ENCODE measurements around the gene SLIT3. TPM values are rescaled to one million over a fixed set of nuclear protein-coding genes. Genes with fewer than 3 reads are reported as not detected.

SLIT3 gene
- total RNA-seq, 4 donors from 2014 or later, result 41.1 to 86.6 (median 62.7) TPM

DNA sequence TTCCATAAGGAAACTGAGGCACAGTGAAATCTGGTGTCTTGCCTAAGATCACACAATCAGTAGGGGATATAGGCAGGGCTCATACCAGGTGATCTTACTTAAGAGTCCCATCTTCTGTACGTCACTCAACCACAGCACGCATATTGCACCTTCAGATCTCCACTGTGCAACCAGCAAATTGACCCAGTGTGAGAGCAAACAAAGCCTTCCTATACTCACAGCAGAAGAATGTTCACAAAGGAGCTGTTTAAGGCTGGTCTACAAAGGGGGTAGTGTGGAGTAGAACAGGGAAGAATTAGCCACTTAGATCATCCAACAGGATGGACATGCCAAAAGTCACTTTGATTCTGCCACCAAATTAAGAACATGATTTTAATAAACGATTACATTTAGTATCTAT, 305.9 kb downstream of the SLIT3 start:
- Histone ChIP-seq H3K4me1 (peaks cover 0 to 10% (median 0%) of the 10 kb centered on the region in 4 donors), H3K4me3 (no peak overlapping the region), H3K27ac (replicated peaks in 1 of 4) (no peak overlapping the region), H3K9me3 (no peaks in the 10 kb centered on the region), H3K27me3 (no peaks in the 10 kb centered on the region), H3K36me3 (no peaks in the 10 kb centered on the region)
- WGBS, result 95% methylated on average over 3 of the region's 3 CpGs
- no peak for DNase-seq (ENCODE audit: extremely low spot score)
- intact Hi-C loops (cut with DNase I), result no loop called here
- TF ChIP-seq EP300 (IDR thresholded peaks at IDR 0.05) (no peak), POLR2A (IDR thresholded peaks at IDR 0.05; ENCODE audit: low read depth) (no peak), POLR2AphosphoS5 (IDR thresholded peaks at IDR 0.05) (no peak)
- TF ChIP-seq, protein P1, sequence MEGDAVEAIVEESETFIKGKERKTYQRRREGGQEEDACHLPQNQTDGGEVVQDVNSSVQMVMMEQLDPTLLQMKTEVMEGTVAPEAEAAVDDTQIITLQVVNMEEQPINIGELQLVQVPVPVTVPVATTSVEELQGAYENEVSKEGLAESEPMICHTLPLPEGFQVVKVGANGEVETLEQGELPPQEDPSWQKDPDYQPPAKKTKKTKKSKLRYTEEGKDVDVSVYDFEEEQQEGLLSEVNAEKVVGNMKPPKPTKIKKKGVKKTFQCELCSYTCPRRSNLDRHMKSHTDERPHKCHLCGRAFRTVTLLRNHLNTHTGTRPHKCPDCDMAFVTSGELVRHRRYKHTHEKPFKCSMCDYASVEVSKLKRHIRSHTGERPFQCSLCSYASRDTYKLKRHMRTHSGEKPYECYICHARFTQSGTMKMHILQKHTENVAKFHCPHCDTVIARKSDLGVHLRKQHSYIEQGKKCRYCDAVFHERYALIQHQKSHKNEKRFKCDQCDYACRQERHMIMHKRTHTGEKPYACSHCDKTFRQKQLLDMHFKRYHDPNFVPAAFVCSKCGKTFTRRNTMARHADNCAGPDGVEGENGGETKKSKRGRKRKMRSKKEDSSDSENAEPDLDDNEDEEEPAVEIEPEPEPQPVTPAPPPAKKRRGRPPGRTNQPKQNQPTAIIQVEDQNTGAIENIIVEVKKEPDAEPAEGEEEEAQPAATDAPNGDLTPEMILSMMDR (IDR thresholded peaks at IDR 0.05), result no peak

DNA sequence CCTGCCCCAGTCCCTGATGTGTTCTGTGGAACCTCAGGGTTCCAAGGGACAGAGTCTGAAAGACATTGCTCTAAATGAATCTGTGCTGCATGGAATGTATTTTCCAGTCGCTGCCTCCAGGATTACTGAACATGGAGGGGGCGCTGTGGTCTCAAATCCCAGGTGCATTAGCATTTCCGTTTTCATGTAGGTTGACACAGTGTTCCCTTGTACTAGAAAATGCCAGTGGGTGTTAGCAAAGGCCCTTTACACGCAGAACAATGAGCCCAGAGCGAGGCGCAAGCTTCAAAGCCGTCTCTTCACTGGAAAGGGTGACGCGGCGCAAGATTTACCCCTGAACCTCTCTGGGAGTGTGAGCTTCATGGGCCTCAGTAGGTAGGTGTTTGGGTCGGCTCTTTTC, 308.3 kb downstream of the SLIT3 start:
- WGBS, result 81% methylated on average over 10 of the region's 11 CpGs
- H3K9me3 ChIP-seq, result no peaks in the 10 kb centered on the region
- H3K27me3 ChIP-seq, result no peaks in the 10 kb centered on the region
- no peak overlapping the region for H3K27ac ChIP-seq (replicated peaks in 1 of 4)
- H3K36me3 ChIP-seq, result no peaks in the 10 kb centered on the region
- intact Hi-C loops (cut with DNase I), result no loop called here
- TF ChIP-seq POLR2AphosphoS5 (IDR thresholded peaks at IDR 0.05) (no peak), EP300 (IDR thresholded peaks at IDR 0.05) (no peak), POLR2A (IDR thresholded peaks at IDR 0.05; ENCODE audit: low read depth) (no peak)
- TF ChIP-seq, protein P1 (IDR thresholded peaks at IDR 0.05), result no peak
- no peak overlapping the region for H3K4me3 ChIP-seq
- peaks cover 0 to 22% (median 14%) of the 10 kb centered on the region in 4 donors for H3K4me1 ChIP-seq
- no peak for DNase-seq (ENCODE audit: extremely low spot score)

DNA sequence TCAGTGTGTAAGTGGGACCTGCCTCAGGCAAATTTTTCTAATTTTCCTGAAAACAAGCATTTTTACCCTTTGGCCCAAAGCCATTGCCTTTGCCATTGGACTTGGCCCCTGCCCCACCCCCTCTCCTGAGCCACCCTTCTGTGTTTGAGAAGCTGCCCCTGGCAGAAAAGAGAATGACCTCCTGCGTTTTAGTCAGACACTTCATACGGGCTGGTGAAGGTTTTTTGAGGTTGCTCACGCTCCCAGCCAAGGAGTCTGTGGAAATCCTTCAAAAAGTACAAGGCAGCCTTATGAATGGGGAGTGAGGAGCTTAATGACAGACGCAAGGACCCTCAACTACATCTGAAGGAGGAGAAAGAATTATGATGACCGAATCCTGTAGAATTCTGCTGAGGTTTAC, 308.9 kb downstream of the SLIT3 start:
- Histone ChIP-seq H3K27me3 (no peaks in the 10 kb centered on the region), H3K4me3 (no peak overlapping the region), H3K9me3 (no peaks in the 10 kb centered on the region), H3K4me1 (peaks cover 0 to 27% (median 16%) of the 10 kb centered on the region in 4 donors), H3K27ac (replicated peaks in 1 of 4) (no peak overlapping the region), H3K36me3 (no peaks in the 10 kb centered on the region)
- 81% methylated on average over 5 of the region's 5 CpGs for WGBS
- no peak for DNase-seq (ENCODE audit: extremely low spot score)
- TF ChIP-seq POLR2AphosphoS5 (IDR thresholded peaks at IDR 0.05) (no peak), EP300 (IDR thresholded peaks at IDR 0.05) (no peak), POLR2A (IDR thresholded peaks at IDR 0.05; ENCODE audit: low read depth) (no peak)
- TF ChIP-seq, protein P1 (IDR thresholded peaks at IDR 0.05), result no peak
- intact Hi-C loops (cut with DNase I), result no loop called here

DNA sequence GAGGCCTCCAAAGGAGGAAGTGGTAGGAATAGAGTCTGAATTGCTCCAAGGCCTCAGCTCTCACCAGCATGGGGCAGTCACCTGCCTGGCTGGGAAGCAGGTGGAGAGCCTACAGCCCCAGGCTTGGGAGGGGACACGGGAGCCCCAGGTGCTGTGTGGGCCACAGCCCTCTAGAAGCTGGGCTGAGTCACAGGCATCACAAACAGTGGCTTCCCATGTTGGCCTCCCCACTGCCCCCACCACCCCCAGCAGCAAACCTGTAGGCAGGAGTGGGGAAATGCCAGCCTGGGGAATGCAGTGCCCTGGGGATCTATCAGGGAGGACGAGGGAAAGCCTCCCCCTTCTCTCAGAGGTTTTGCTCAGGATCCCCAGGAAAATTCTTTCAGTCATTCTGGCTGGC, 309.6 kb downstream of the SLIT3 start:
- Histone ChIP-seq H3K27ac (replicated peaks in 1 of 4) (no peak overlapping the region), H3K9me3 (no peaks in the 10 kb centered on the region), H3K4me1 (peaks cover 0 to 27% (median 16%) of the 10 kb centered on the region in 4 donors), H3K36me3 (no peaks in the 10 kb centered on the region), H3K27me3 (no peaks in the 10 kb centered on the region), H3K4me3 (no peak overlapping the region)
- WGBS, result 100% methylated on average over 1 of the region's 2 CpGs
- no peak for TF ChIP-seq EP300 (IDR thresholded peaks at IDR 0.05)
- no peak for TF ChIP-seq POLR2A (IDR thresholded peaks at IDR 0.05; ENCODE audit: low read depth)
- TF ChIP-seq POLR2AphosphoS5 (IDR thresholded peaks at IDR 0.05), result no peak
- TF ChIP-seq, protein P1 (IDR thresholded peaks at IDR 0.05), result no peak
- intact Hi-C loops (cut with DNase I), result no loop called here
- DNase-seq (ENCODE audit: extremely low spot score), result no peak

DNA sequence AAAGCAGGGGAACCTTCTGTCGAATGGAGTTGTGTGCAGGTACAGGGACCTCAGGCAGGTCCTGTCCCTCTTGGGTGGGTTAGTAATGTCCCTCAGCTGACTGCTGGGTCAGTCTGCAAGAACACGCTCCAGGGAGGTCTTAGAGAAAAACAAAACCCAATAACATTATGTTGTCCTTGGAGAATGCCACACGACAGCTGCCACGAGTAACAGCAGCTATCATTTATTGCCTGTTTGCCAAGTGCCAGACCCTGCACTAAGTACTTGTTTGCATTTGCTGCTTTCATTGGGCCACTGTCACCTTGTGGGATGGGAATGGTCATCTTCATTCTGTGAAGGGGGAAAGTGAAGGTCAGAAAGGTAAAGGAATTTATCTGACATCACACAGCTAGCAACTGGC, 310.3 kb downstream of the SLIT3 start:
- H3K4me1 ChIP-seq, result peaks cover 0 to 27% (median 16%) of the 10 kb centered on the region in 4 donors
- H3K4me3 ChIP-seq, result no peak overlapping the region
- no peaks in the 10 kb centered on the region for H3K27me3 ChIP-seq
- DNase-seq (ENCODE audit: extremely low spot score), result no peak
- no peak for TF ChIP-seq POLR2A (IDR thresholded peaks at IDR 0.05; ENCODE audit: low read depth)
- TF ChIP-seq, protein P1 (IDR thresholded peaks at IDR 0.05), result no peak
- no peak for TF ChIP-seq EP300 (IDR thresholded peaks at IDR 0.05)
- no peak for TF ChIP-seq POLR2AphosphoS5 (IDR thresholded peaks at IDR 0.05)
- H3K9me3 ChIP-seq, result no peaks in the 10 kb centered on the region
- intact Hi-C loops (cut with DNase I), result no loop called here
- 81% methylated on average over 4 of the region's 4 CpGs for WGBS
- no peak overlapping the region for H3K27ac ChIP-seq (replicated peaks in 1 of 4)
- no peaks in the 10 kb centered on the region for H3K36me3 ChIP-seq

Measured in esophagus muscularis mucosa (tissue), 4 donors.